H1 (cell line): ENCODE measurements around the gene RXRA. TPM values are rescaled to one million over a fixed set of nuclear protein-coding genes. Genes with fewer than 3 reads are reported as not detected.

ENCODE experiments used
- CTCF ChIA-PET: fragments of 300-600 bp; sonication (Branson Sonifier 250); formaldehyde crosslinking; loops from one replicate; lab custom pipeline; 2021; ENCODE audit not compliant: partially characterized antibody; lab: Charles Lee
- POLR2A ChIA-PET: fragments of 300-600 bp; sonication (Branson Sonifier 250); formaldehyde crosslinking; loops from one replicate; lab custom pipeline; 2021; ENCODE audit warnings: inconsistent platforms; ENCODE audit not compliant: partially characterized antibody; lab: Charles Lee
- DNase-seq, 2 experiments: peaks; one replicate each; pipeline versions ENCODE4 v3.0.0 to v3.0.0-alpha.2; 2010 to 2022; ENCODE audit warnings: low spot score in 2 of 2, low read depth in 1 of 2, mixed read lengths in 1 of 2
- FAIRE-seq: peaks from 2 replicates; lab custom pipeline; 2011; peaks lifted over from hg19 to GRCh38; lab: Jason Lieb, UNC
- H2AFZ ChIP-seq: 2 replicates; pipeline ENCODE4 v1.8.1; 2012; ENCODE audit warnings: low read length, inconsistent platforms
- H2AK5ac ChIP-seq: 2 replicates; pipeline ENCODE4 v1.6.1; 2013; ENCODE audit warnings: low read depth, low read length
- H2BK120ac ChIP-seq: replicated peaks from 2 replicates; pipeline ENCODE3; 2013; ENCODE audit warnings: low read depth, low read length, inconsistent platforms
- H2BK12ac ChIP-seq: 2 replicates; pipeline ENCODE4 v1.6.1; 2013; ENCODE audit warnings: low read depth, low read length
- H2BK15ac ChIP-seq: 2 replicates; pipeline ENCODE4 v1.6.1; 2013; ENCODE audit warnings: low read length
- H2BK20ac ChIP-seq: 2 replicates; pipeline ENCODE4 v1.6.1; 2013; ENCODE audit warnings: low read length
- H2BK5ac ChIP-seq: 2 replicates; pipeline ENCODE4 v1.6.1; 2013; ENCODE audit warnings: low read depth, low read length
- H3K14ac ChIP-seq: 2 replicates; pipeline ENCODE4 v1.6.1; 2013; ENCODE audit warnings: inconsistent platforms; ENCODE audit not compliant: insufficient read length
- H3K18ac ChIP-seq: 2 replicates; pipeline ENCODE4 v1.6.1; 2013; ENCODE audit warnings: low read length; ENCODE audit errors: extremely low read depth
- H3K23ac ChIP-seq: 2 replicates; pipeline ENCODE4 v1.6.1; 2013; ENCODE audit warnings: inconsistent platforms; ENCODE audit not compliant: insufficient read length
- H3K23me2 ChIP-seq: 2 replicates; pipeline ENCODE4 v1.6.1; 2013; ENCODE audit warnings: low read depth, low read length
- H3K27ac ChIP-seq: 2 replicates; pipeline ENCODE4 v1.6.1; 2011; ENCODE audit warnings: low read depth, low read length, inconsistent platforms
- H3K27me3 ChIP-seq, 4 experiments: replicated peaks in 1 of 4; 1 replicate in 1 of 4; 2 replicates in 3 of 4; pipeline versions ENCODE4 v1.6.1 to v1.8.1; 2011 to 2013; ENCODE audit warnings: low read length in 3 of 4, mild to moderate bottlenecking in 3 of 4, inconsistent platforms in 2 of 4, mixed read lengths in 2 of 4, moderate library complexity in 1 of 4; ENCODE audit not compliant: control insufficient read depth in 3 of 4, insufficient read depth in 3 of 4; ENCODE audit errors: extremely low read depth in 1 of 4
- H3K36me3 ChIP-seq, 4 experiments: 2 replicates each; pipeline versions ENCODE4 v1.6.1 to v1.8.1; 2011 to 2013; ENCODE audit warnings: mild to moderate bottlenecking in 4 of 4, low read length in 3 of 4, moderate library complexity in 2 of 4, control low read depth in 1 of 4, inconsistent platforms in 1 of 4; ENCODE audit not compliant: insufficient read depth in 4 of 4, control insufficient read depth in 2 of 4
- H3K4ac ChIP-seq: replicated peaks from 2 replicates; pipeline ENCODE3; 2013; ENCODE audit warnings: low read length, low read depth, mixed read lengths, inconsistent platforms; ENCODE audit not compliant: insufficient read length
- H3K4me1 ChIP-seq, 4 experiments: replicated peaks in 1 of 4; 1 replicate in 1 of 4; 2 replicates in 3 of 4; pipeline versions ENCODE4 v1.6.1 to v1.8.1; 2011 to 2013; ENCODE audit warnings: low read length in 3 of 4, inconsistent platforms in 2 of 4, mixed read lengths in 1 of 4; ENCODE audit not compliant: insufficient read depth in 4 of 4, control insufficient read depth in 3 of 4
- H3K4me2 ChIP-seq, 2 experiments: 2 replicates each; pipeline versions ENCODE4 v1.6.1 to v1.8.1; 2011 to 2013; ENCODE audit warnings: low read depth in 2 of 2, low read length in 2 of 2, control low read depth in 1 of 2, inconsistent platforms in 1 of 2, mild to moderate bottlenecking in 1 of 2; ENCODE audit not compliant: insufficient read depth in 1 of 2
- H3K4me3 ChIP-seq, 4 experiments: fragments of 200-600, 300-600 bp in 1 of 4; sonication (generic), shearing (Covaris generic), sonication (Bioruptor Twin) in 1 of 4; 2 replicates each; pipeline versions ENCODE4 v1.5.1 to v1.8.1; 2011 to 2016; ENCODE audit warnings: low read length in 4 of 4, low read depth in 3 of 4, control low read depth in 2 of 4, inconsistent platforms in 2 of 4, mild to moderate bottlenecking in 2 of 4, mixed read lengths in 1 of 4, moderate library complexity in 1 of 4; ENCODE audit not compliant: insufficient read depth in 2 of 4; ENCODE audit errors: extremely low read depth in 1 of 4
- H3K56ac ChIP-seq: replicated peaks from 2 replicates; pipeline ENCODE3; 2013; ENCODE audit warnings: low read depth, mild to moderate bottlenecking, mixed read lengths, low read length, inconsistent platforms; ENCODE audit not compliant: insufficient read length
- H3K79me1 ChIP-seq: 2 replicates; pipeline ENCODE4 v1.6.1; 2013; ENCODE audit warnings: low read depth, low read length, control low read depth
- H3K79me2 ChIP-seq, 2 experiments: 2 replicates each; pipeline versions ENCODE4 v1.6.1 to v1.8.1; 2012 to 2013; ENCODE audit warnings: low read length in 2 of 2, mild to moderate bottlenecking in 2 of 2, inconsistent platforms in 1 of 2; ENCODE audit not compliant: insufficient read depth in 2 of 2, control insufficient read depth in 1 of 2
- H3K9ac ChIP-seq, 4 experiments: replicated peaks in 1 of 4; 1 replicate in 1 of 4; 2 replicates in 3 of 4; pipeline versions ENCODE4 v1.6.1 to v1.8.1; 2011 to 2013; ENCODE audit warnings: low read depth in 3 of 4, low read length in 3 of 4, control low read depth in 2 of 4, mild to moderate bottlenecking in 2 of 4, moderate library complexity in 2 of 4, inconsistent platforms in 1 of 4; ENCODE audit errors: extremely low read depth in 1 of 4
- H3K9me3 ChIP-seq, 2 experiments: 2 replicates each; pipeline versions ENCODE4 v1.6.1 to v1.8.1; 2012 to 2013; ENCODE audit warnings: mild to moderate bottlenecking in 2 of 2, moderate library complexity in 2 of 2, control low read depth in 1 of 2, inconsistent platforms in 1 of 2, low read depth in 1 of 2, low read length in 1 of 2, mixed read lengths in 1 of 2; ENCODE audit not compliant: insufficient read depth in 2 of 2
- H4K20me1 ChIP-seq, 2 experiments: replicated peaks in 1 of 2; 2 replicates each; pipeline versions ENCODE3 to v1.8.1; 2011 to 2013; ENCODE audit warnings: inconsistent platforms in 2 of 2, low read length in 2 of 2, mild to moderate bottlenecking in 1 of 2; ENCODE audit not compliant: insufficient read depth in 2 of 2, control insufficient read depth in 1 of 2
- H4K5ac ChIP-seq: 2 replicates; pipeline ENCODE4 v1.6.1; 2013; ENCODE audit warnings: low read length, low read depth, mixed read lengths, inconsistent platforms; ENCODE audit not compliant: insufficient read length
- H4K8ac ChIP-seq: 2 replicates; pipeline ENCODE4 v1.8.0; 2013; ENCODE audit warnings: mild to moderate bottlenecking, moderate library complexity, low read length, inconsistent platforms; ENCODE audit not compliant: insufficient read depth; ENCODE audit errors: extremely low read depth
- H4K91ac ChIP-seq: replicated peaks from 2 replicates; pipeline ENCODE3; 2013; ENCODE audit warnings: low read length, mixed read lengths, inconsistent platforms; ENCODE audit not compliant: insufficient read length
- ASH2L ChIP-seq: fragments of 200-600, 300-600 bp; sonication (generic); IDR thresholded peaks from one replicate; pipeline ENCODE4 v1.7.1; 2017; ENCODE audit warnings: low read length
- KDM4A ChIP-seq: IDR thresholded peaks from one replicate; pipeline ENCODE4 v1.7.1; 2012; ENCODE audit warnings: low read depth, mild to moderate bottlenecking, moderate library complexity, low read length, inconsistent platforms; ENCODE audit not compliant: severe bottlenecking
- RFX5 ChIP-seq: IDR thresholded peaks from 2 replicates; pipeline ENCODE4 v1.6.1; 2011; ENCODE audit warnings: low read depth, low read length, improper control_type of control experiment, borderline replicate concordance
- RNF2 ChIP-seq: fragments of 200-900, 300-1000 bp; sonication (generic); IDR thresholded peaks from 2 replicates; pipeline ENCODE4 v1.7.1; 2016; ENCODE audit warnings: borderline replicate concordance, low read depth, mild to moderate bottlenecking, antibody characterized with exemption, low read length; ENCODE audit not compliant: poor library complexity, severe bottlenecking; ENCODE audit errors: missing control alignments
- SAP30 ChIP-seq: fragments of 300-600 bp; sonication (generic); IDR thresholded peaks from 2 replicates; pipeline ENCODE4 v1.7.1; 2012; ENCODE audit warnings: low read length, moderate library complexity, mild to moderate bottlenecking, inconsistent platforms; ENCODE audit not compliant: insufficient read depth, insufficient replicate concordance
- TAF1 ChIP-seq: IDR thresholded peaks from 2 replicates; pipeline ENCODE4 v1.6.1; 2011; ENCODE audit warnings: mild to moderate bottlenecking, low read depth, low read length
- ZNF274 ChIP-seq: IDR thresholded peaks from 2 replicates; pipeline ENCODE4 v1.7.0; 2012; ENCODE audit warnings: low read length, borderline replicate concordance; ENCODE audit errors: extremely low read depth
- whole genome bisulfite sequencing, 2 experiments: shearing (Covaris generic) in 1 of 2; methylation state at CpG; one replicate each; pipeline versions ENCODE4 v1.1.6 to v1.1.7; 2013 to 2015; ENCODE audit warnings: low lambda C conversion rate in 2 of 2, mixed read lengths in 2 of 2, inconsistent platforms in 1 of 2, low coverage in 1 of 2, missing lambda C conversion rate in 1 of 2; ENCODE audit not compliant: insufficient replicate concordance in 2 of 2, insufficient coverage in 1 of 2, insufficient read length in 1 of 2; ENCODE audit errors: extremely low coverage in 1 of 2, missing lambda C conversion rate in 1 of 2; 5-methylcytosine and 5-hydroxymethylcytosine counted together
- polyA plus RNA-seq, 7 experiments: library from polyadenylated mRNA; depleted of rRNA in 3 of 7; stranded (reverse) in 5 of 7; unstranded in 2 of 7; fragments of >200 nt in 5 of 7; fragments of 200-250 nt in 2 of 7; gene quantifications; 1 replicate in 5 of 7; 2 replicates in 1 of 7; 4 replicates in 1 of 7; pipeline versions ENCODE4 v1.2.1 to v1.2.3, GENCODE V29; 2011 to 2013; ENCODE audit warnings: missing spikeins in 2 of 7, mixed read lengths in 2 of 7
- total RNA-seq: library from RNA; stranded (reverse); fragmentation: NEBNext Ultra II Directional; extraction: Animal tissue kit (Norgen Biotek cat#: 25700); gene quantifications from 2 replicates; pipeline ENCODE4 v1.2.1, GENCODE V29; 2021
- TF ChIP-seq, protein P1 (sequence below): IDR thresholded peaks from 2 replicates; pipeline ENCODE4 v1.6.1; 2012; ENCODE audit warnings: inconsistent platforms
- TF ChIP-seq, protein P2 (sequence below), 3 experiments: IDR thresholded peaks; 1 replicate in 2 of 3; 2 replicates in 1 of 3; pipeline versions ENCODE4 v1.5.1 to v1.6.1; 2011; ENCODE audit warnings: low read length in 3 of 3, mild to moderate bottlenecking in 3 of 3, inconsistent platforms in 2 of 3, low read depth in 1 of 3, moderate library complexity in 1 of 3; ENCODE audit not compliant: insufficient read depth in 1 of 3; ENCODE audit errors: control extremely low read depth in 1 of 3

Gene RXRA
- total and polyA plus RNA-seq, 2 of the 8 experiments (the other 6 are each of a cell fraction or from before 2014, with no cell fraction given) = 9.8 to 29.4 TPM

GRCh38 chr9:134361843-134362414, 35.7 kb downstream of the RXRA start:
- CTCF ChIA-PET = interaction anchor here (1.0 to 2.6 kb wide), 11 partner anchors 8 to 87 kb away, joined by 3 to 11 read pairs (median 3); no protein-coding TSS in a partner anchor
- Histone ChIP-seq H3K27me3 (no peaks in the 10 kb centered on the region), H2BK15ac (no peak overlapping the region), H2BK5ac (no peak overlapping the region), H4K8ac (peak overlapping the region; percentile 35; the same call in 1 of the 2 replicates), H3K23ac (no peak overlapping the region), H2AFZ (no peak overlapping the region), H4K91ac (no peak overlapping the region), H2AK5ac (no peak overlapping the region), H3K36me3 (no peaks in the 10 kb centered on the region), H3K14ac (no peak overlapping the region), H2BK12ac (no peak overlapping the region), H3K56ac (no peak overlapping the region), H3K23me2 (no peaks in the 10 kb centered on the region), H2BK20ac (no peak overlapping the region), H3K79me2 (peaks cover 0 to 30% of the 10 kb centered on the region in 2 experiments; a peak in 2 of 4 replicates), H3K9ac (no peak overlapping the region), H3K4ac (no peak overlapping the region), H3K4me3 (no peak overlapping the region), H3K4me2 (no peak overlapping the region), H2BK120ac (no peak overlapping the region), H3K4me1 (no peaks in the 10 kb centered on the region), H4K20me1 (peaks cover 11 to 30% of the 10 kb centered on the region in 2 experiments), H3K18ac (no peak overlapping the region), H3K27ac (no peak overlapping the region), H3K79me1 (peaks cover 14% of the 10 kb centered on the region), H3K9me3 (no peaks in the 10 kb centered on the region), H4K5ac (no peak overlapping the region)
- 91% methylated on average over 13 of the region's 15 CpGs; no CpG with 5 or more reads in 1 of the 2 experiments for WGBS, 2 experiments
- FAIRE-seq (no peak), DNase-seq (no peak)
- POLR2A ChIA-PET = interaction anchor here (0.6 kb wide), 1 partner anchor 190 kb away, joined by 4 read pairs; no protein-coding TSS in a partner anchor
- TF ChIP-seq SAP30 = no peak
- no peak for TF ChIP-seq RNF2
- no peak for TF ChIP-seq RFX5
- TF ChIP-seq ASH2L = no peak
- no peak for TF ChIP-seq ZNF274
- TF ChIP-seq, protein P1, sequence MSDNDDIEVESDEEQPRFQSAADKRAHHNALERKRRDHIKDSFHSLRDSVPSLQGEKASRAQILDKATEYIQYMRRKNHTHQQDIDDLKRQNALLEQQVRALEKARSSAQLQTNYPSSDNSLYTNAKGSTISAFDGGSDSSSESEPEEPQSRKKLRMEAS = no peak
- TF ChIP-seq TAF1 = no peak
- TF ChIP-seq, protein P2, sequence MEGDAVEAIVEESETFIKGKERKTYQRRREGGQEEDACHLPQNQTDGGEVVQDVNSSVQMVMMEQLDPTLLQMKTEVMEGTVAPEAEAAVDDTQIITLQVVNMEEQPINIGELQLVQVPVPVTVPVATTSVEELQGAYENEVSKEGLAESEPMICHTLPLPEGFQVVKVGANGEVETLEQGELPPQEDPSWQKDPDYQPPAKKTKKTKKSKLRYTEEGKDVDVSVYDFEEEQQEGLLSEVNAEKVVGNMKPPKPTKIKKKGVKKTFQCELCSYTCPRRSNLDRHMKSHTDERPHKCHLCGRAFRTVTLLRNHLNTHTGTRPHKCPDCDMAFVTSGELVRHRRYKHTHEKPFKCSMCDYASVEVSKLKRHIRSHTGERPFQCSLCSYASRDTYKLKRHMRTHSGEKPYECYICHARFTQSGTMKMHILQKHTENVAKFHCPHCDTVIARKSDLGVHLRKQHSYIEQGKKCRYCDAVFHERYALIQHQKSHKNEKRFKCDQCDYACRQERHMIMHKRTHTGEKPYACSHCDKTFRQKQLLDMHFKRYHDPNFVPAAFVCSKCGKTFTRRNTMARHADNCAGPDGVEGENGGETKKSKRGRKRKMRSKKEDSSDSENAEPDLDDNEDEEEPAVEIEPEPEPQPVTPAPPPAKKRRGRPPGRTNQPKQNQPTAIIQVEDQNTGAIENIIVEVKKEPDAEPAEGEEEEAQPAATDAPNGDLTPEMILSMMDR (IDR thresholded peaks at IDR 0.05; ENCODE audit: control extremely low read depth in 1 of 3, insufficient read depth in 1 of 3, low read depth in 1 of 3, low read length in 3 of 3) = no peak
- TF ChIP-seq KDM4A = no peak
